ENCODE data around the gene CXCL13. TPM values are rescaled to one million over a fixed set of nuclear protein-coding genes. Genes with fewer than 3 reads are reported as not detected.

Gene CXCL13
- total and polyA plus RNA-seq, 2 of the 13 experiments (the other 11 are each of a cell fraction or from before 2014, with no cell fraction given), result not detected

DNA sequence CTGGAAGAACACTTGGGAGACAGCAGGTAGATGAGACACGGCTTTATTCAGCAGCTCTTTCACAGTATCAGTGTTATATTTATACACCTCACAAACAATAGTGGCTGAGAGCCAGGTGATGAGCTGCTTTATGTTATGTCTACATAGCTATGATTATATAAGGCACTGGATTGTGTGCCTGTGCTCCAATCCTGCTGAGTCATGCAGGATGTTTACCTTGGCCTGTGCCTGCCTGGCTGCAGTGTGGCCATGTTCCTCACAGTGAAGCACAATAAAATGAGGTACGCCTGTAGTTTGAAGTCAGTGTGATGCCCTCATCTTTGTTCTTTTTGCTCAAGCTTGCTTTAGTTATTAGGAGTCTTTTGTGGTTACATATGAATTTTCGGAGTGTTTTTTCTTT, 31.3 kb downstream of the CXCL13 start (continued):
- TF ChIP-seq, protein P1, sequence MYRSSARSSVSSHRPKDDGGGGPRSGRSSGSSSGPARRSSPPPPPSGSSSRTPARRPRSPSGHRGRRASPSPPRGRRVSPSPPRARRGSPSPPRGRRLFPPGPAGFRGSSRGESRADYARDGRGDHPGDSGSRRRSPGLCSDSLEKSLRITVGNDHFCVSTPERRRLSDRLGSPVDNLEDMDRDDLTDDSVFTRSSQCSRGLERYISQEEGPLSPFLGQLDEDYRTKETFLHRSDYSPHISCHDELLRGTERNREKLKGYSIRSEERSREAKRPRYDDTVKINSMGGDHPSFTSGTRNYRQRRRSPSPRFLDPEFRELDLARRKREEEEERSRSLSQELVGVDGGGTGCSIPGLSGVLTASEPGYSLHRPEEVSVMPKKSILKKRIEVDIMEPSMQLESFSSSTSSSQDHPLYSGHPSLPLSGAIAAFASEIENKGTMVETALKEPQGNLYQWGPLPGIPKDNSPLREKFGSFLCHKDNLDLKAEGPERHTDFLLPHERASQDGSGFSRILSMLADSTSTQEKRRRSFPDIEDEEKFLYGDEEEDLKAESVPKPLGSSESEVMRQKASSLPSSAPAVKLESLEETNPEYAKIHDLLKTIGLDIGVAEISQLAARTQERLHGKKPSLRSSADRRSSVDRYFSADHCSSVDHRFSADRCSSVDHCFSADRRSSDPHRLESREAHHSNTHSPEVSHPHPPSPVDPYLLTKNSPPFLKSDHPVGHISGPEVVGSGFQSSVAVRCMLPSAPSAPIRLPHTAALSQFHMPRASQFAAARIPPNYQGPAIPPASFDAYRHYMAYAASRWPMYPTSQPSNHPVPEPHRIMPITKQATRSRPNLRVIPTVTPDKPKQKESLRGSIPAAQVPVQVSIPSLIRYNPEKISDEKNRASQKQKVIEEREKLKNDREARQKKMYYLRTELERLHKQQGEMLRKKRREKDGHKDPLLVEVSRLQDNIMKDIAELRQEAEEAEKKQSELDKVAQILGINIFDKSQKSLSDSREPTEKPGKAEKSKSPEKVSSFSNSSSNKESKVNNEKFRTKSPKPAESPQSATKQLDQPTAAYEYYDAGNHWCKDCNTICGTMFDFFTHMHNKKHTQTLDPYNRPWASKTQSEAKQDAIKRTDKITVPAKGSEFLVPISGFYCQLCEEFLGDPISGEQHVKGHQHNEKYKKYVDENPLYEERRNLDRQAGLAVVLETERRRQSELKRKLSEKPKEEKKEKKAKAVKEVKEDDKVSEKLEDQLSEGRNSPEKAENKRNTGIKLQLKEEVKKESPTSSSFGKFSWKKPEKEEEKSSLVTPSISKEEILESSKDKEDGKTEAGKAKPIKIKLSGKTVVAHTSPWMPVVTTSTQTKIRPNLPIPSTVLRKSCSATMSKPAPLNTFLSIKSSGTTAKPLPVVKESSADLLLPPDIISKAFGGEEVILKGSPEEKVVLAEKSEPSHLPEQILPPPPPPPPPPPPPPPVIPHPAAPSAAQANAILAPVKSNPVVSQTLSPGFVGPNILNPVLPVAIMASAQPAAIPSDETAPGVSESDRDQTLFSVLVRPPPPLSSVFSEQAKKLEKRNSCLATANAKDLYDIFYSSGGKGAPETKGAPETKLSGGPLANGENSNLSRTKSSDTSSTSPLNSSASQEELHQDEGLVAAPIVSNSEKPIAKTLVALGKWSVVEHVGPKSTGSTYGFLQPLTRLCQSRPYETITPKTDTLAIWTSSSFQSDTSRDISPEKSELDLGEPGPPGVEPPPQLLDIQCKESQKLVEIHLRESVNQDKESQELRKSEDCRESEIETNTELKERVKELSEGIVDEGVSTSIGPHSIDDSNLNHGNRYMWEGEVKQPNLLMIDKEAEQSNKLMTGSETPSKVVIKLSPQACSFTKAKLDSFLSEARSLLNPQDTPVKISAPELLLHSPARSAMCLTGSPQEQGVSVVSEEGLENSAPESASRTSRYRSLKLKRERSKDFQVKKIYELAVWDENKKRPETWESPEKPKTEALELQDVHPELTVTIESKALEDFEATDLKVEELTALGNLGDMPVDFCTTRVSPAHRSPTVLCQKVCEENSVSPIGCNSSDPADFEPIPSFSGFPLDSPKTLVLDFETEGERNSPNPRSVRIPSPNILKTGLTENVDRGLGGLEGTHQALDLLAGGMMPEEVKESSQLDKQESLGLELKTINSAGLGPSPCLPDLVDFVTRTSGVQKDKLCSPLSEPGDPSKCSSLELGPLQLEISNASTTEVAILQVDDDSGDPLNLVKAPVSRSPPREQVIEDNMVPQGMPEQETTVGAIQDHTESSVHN (CRISPR knock-in tag; IDR thresholded peaks at IDR 0.05), result no peak
- TF ChIP-seq ZFP36L2 (CRISPR knock-in tag; IDR thresholded peaks at IDR 0.05), result no peak
- TF ChIP-seq, protein P2, sequence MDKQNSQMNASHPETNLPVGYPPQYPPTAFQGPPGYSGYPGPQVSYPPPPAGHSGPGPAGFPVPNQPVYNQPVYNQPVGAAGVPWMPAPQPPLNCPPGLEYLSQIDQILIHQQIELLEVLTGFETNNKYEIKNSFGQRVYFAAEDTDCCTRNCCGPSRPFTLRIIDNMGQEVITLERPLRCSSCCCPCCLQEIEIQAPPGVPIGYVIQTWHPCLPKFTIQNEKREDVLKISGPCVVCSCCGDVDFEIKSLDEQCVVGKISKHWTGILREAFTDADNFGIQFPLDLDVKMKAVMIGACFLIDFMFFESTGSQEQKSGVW (CRISPR knock-in tag; IDR thresholded peaks at IDR 0.05; ENCODE audit: borderline replicate concordance), result no peak
- TF ChIP-seq, protein P3, sequence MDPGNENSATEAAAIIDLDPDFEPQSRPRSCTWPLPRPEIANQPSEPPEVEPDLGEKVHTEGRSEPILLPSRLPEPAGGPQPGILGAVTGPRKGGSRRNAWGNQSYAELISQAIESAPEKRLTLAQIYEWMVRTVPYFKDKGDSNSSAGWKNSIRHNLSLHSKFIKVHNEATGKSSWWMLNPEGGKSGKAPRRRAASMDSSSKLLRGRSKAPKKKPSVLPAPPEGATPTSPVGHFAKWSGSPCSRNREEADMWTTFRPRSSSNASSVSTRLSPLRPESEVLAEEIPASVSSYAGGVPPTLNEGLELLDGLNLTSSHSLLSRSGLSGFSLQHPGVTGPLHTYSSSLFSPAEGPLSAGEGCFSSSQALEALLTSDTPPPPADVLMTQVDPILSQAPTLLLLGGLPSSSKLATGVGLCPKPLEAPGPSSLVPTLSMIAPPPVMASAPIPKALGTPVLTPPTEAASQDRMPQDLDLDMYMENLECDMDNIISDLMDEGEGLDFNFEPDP (CRISPR knock-in tag; conservative IDR thresholded peaks at IDR 0.05), result no peak
- no peak for TF ChIP-seq PHF21A (CRISPR knock-in tag; IDR thresholded peaks at IDR 0.05)
- TF ChIP-seq, protein P4, sequence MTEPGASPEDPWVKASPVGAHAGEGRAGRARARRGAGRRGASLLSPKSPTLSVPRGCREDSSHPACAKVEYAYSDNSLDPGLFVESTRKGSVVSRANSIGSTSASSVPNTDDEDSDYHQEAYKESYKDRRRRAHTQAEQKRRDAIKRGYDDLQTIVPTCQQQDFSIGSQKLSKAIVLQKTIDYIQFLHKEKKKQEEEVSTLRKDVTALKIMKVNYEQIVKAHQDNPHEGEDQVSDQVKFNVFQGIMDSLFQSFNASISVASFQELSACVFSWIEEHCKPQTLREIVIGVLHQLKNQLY (CRISPR knock-in tag; IDR thresholded peaks at IDR 0.05), result peak; percentile 38; the same call in 1 of the 2 replicates
- no peak for TF ChIP-seq MTA1 (CRISPR knock-in tag; IDR thresholded peaks at IDR 0.05; ENCODE audit: borderline replicate concordance)
- no peak for TF ChIP-seq ZNF772 (CRISPR knock-in tag; IDR thresholded peaks at IDR 0.05)
- peak; percentile 69; the same call in 1 of the 2 replicates for TF ChIP-seq ZBTB20 (CRISPR knock-in tag; IDR thresholded peaks at IDR 0.05; ENCODE audit: borderline replicate concordance, low read depth)
- TF ChIP-seq MXD3 (CRISPR knock-in tag; IDR thresholded peaks at IDR 0.05), result no peak
- no peak for TF ChIP-seq ZMAT3 (CRISPR knock-in tag; conservative IDR thresholded peaks at IDR 0.05)
- no peak for TF ChIP-seq RFX5 (IDR thresholded peaks at IDR 0.05; ENCODE audit: low read depth, low read length)
- no peak for TF ChIP-seq SNAI1 (CRISPR knock-in tag; IDR thresholded peaks at IDR 0.05; ENCODE audit: borderline replicate concordance)
- TF ChIP-seq ATF7 (IDR thresholded peaks at IDR 0.05), result no peak
- no peak for TF ChIP-seq ATF7 (CRISPR knock-in tag; IDR thresholded peaks at IDR 0.05)
- TF ChIP-seq, protein P5, sequence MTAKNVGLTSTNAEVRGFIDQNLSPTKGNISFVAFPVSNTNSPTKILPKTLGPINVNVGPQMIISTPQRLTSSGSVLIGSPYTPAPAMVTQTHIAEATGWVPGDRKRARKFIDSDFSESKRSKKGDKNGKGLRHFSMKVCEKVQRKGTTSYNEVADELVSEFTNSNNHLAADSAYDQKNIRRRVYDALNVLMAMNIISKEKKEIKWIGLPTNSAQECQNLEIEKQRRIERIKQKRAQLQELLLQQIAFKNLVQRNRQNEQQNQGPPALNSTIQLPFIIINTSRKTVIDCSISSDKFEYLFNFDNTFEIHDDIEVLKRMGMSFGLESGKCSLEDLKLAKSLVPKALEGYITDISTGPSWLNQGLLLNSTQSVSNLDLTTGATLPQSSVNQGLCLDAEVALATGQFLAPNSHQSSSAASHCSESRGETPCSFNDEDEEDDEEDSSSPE (CRISPR knock-in tag; IDR thresholded peaks at IDR 0.05), result no peak
